Gastrocnemius medialis (tissue), 4 donors: ENCODE results near the gene EIF2A.
A peak's percentile ranks its signal among the peaks of the same experiment; 100 is the strongest.

ENCODE experiments used
- POLR2A ChIP-seq, 2 donors: fragments of 450-650 bp; IDR thresholded peaks; one replicate each; pipeline ENCODE4 v1.6.1; 2017; ENCODE audit warnings: antibody characterized with exemption in 2 of 2, mild to moderate bottlenecking in 2 of 2, moderate library complexity in 2 of 2
- TF ChIP-seq, protein P1 (sequence below), 5 experiments: fragments of 450-650 bp in 3 of 5; fragments of 200-600 bp in 2 of 5; sonication (generic) in 2 of 5; IDR thresholded peaks in 4 of 5; conservative IDR thresholded peaks in 1 of 5; 1 replicate in 4 of 5; 2 replicates in 1 of 5; pipeline ENCODE4 v1.5.1; 2016 to 2019; ENCODE audit warnings: antibody characterized with exemption in 5 of 5, mild to moderate bottlenecking in 3 of 5, moderate library complexity in 3 of 5

DNA sequence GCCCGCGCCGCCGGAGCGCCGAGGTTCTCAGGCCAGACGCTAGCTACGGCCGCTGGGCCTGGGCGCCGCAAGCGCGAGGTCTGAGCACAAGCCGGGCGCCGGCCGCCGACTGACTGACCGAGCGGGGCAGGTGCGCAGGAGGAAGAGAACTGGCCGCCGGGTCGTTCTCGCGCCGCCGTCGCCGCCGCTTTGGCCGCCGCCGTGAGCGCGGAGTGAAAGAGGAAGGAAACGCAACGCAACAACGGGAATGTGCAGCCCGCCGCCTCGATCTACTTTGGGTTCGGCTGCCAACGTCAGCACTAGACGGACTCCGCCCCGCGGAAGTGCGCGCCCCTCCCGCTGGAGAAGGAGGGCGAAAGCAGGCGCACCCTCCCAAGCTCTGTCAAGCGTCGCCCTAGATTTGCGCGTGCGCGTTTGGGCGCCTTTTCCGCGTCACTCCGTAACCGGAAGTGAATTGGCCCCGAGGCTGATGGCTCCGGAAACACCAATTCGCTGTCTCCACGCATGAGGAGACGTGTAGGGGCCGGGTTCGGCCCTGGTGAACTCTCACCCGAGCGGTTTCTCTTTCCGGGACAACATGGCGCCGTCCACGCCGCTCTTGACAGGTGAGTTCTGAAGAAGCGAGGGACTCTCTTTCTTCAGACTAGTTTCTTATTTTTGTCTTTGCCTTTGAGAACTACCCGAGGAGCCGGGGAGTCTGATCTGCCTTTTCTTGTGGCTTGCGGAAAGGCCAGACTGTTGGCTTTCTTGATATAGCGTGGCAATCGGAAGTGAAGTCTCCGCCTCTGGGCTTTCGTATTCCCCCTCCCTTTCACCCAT is at the start of gene EIF2A, which contains the start of gene SERP1:
- TF ChIP-seq, protein P1, sequence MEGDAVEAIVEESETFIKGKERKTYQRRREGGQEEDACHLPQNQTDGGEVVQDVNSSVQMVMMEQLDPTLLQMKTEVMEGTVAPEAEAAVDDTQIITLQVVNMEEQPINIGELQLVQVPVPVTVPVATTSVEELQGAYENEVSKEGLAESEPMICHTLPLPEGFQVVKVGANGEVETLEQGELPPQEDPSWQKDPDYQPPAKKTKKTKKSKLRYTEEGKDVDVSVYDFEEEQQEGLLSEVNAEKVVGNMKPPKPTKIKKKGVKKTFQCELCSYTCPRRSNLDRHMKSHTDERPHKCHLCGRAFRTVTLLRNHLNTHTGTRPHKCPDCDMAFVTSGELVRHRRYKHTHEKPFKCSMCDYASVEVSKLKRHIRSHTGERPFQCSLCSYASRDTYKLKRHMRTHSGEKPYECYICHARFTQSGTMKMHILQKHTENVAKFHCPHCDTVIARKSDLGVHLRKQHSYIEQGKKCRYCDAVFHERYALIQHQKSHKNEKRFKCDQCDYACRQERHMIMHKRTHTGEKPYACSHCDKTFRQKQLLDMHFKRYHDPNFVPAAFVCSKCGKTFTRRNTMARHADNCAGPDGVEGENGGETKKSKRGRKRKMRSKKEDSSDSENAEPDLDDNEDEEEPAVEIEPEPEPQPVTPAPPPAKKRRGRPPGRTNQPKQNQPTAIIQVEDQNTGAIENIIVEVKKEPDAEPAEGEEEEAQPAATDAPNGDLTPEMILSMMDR (IDR thresholded peaks at IDR 0.05 in 4 of 5, conservative IDR thresholded peaks at IDR 0.05 in 1 of 5) = peak in 1 of 5 experiments; percentile 5
- peak; percentile 95 to 96 for TF ChIP-seq POLR2A (IDR thresholded peaks at IDR 0.05)
